HG03432 (cell line): ENCODE results near the gene AGTPBP1.

Experiments used
- ATAC-seq: cut with Tn5 transposase; IDR thresholded peaks from one replicate; pipeline ENCODE4 v1.9.1; 2021; ENCODE audit warnings: mild to moderate bottlenecking, moderate library complexity; ENCODE audit not compliant: unreplicated experiment

Gene AGTPBP1

GRCh38 chr9:85508616-85509015, 233.1 kb downstream of the AGTPBP1 start:
- ATAC-seq, result no peak

GRCh38 chr9:85505612-85506011, 236.1 kb downstream of the AGTPBP1 start:
- ATAC-seq, result no peak

GRCh38 chr9:85502815-85503655, 238.7 kb downstream of the AGTPBP1 start:
- no peak for ATAC-seq

- no peak for ATAC-seq
Measured at GRCh38 chr9:85501882-85502281, 239.9 kb downstream of the AGTPBP1 start.

GRCh38 chr9:85501456-85501855, 240.3 kb downstream of the AGTPBP1 start:
- ATAC-seq, result no peak
